Stimulated activated effector memory CD8-positive, alpha-beta T cell treated with anti-CD3 and anti-CD28 coated beads, Interleukin-12 subunit alpha, Interleukin-12 subunit beta, amount 100 ng/mL, for 72 hours (primary cell): ENCODE data around the gene TESMIN.

Experiments used
- ATAC-seq: fragments of 150-1000 bp; cut with Tn5 transposase; 2 replicates; pipeline ENCODE4 v1.10.0; 2021
- DNase-seq, 2 donors: peaks; one replicate each; pipeline ENCODE4 v3.0.0; 2021 to 2022; ENCODE audit warnings: low spot score in 2 of 2
- H3K27ac Mint-ChIP-seq: one replicate; pipeline ENCODE4 v1.8.0; 2022; ENCODE audit warnings: mild to moderate bottlenecking, mixed read lengths
- H3K36me3 Mint-ChIP-seq: one replicate; pipeline ENCODE4 v1.8.0; 2022; ENCODE audit warnings: mild to moderate bottlenecking, mixed read lengths
- H3K4me1 Mint-ChIP-seq: one replicate; pipeline ENCODE4 v1.8.0; 2022; ENCODE audit warnings: mixed read lengths
- H3K4me3 Mint-ChIP-seq: one replicate; pipeline ENCODE4 v1.8.0; 2022; ENCODE audit warnings: mild to moderate bottlenecking, mixed read lengths
- H3K9me3 Mint-ChIP-seq: one replicate; pipeline ENCODE4 v1.8.0; 2022; ENCODE audit warnings: mixed read lengths

Gene TESMIN

GRCh38 chr11:68767672-68768071, 16.4 kb upstream of the TESMIN start:
- ATAC-seq (no peak), DNase-seq (no peak)
- H3K9me3 Mint-ChIP-seq, result no peaks in the 10 kb centered on the region
- H3K4me1 Mint-ChIP-seq, result no peaks in the 10 kb centered on the region
- H3K36me3 Mint-ChIP-seq, result peaks cover 72% of the 10 kb centered on the region
- H3K4me3 Mint-ChIP-seq, result no peak overlapping the region
- H3K27ac Mint-ChIP-seq, result no peak overlapping the region

GRCh38 chr11:68766786-68767185, 15.5 kb upstream of the TESMIN start:
- H3K27ac Mint-ChIP-seq, result no peak overlapping the region
- H3K36me3 Mint-ChIP-seq, result peaks cover 72% of the 10 kb centered on the region
- H3K4me1 Mint-ChIP-seq, result no peaks in the 10 kb centered on the region
- no peak overlapping the region for H3K4me3 Mint-ChIP-seq
- DNase-seq, result no peak
- H3K9me3 Mint-ChIP-seq, result no peaks in the 10 kb centered on the region
- no peak for ATAC-seq

GRCh38 chr11:68764746-68765145, 13.4 kb upstream of the TESMIN start:
- DNase-seq, result no peak
- Mint-ChIP-seq H3K36me3 (peaks cover 64% of the 10 kb centered on the region), H3K4me1 (no peaks in the 10 kb centered on the region), H3K9me3 (no peaks in the 10 kb centered on the region), H3K27ac (no peak overlapping the region), H3K4me3 (no peak overlapping the region)
- ATAC-seq, result no peak

GRCh38 chr11:68763926-68764657, 12.8 kb upstream of the TESMIN start:
- Mint-ChIP-seq H3K9me3 (no peaks in the 10 kb centered on the region), H3K4me3 (no peak overlapping the region), H3K4me1 (no peaks in the 10 kb centered on the region), H3K36me3 (peaks cover 64% of the 10 kb centered on the region), H3K27ac (no peak overlapping the region)
- peak; percentile 16 for ATAC-seq
- no peak for DNase-seq

- Mint-ChIP-seq H3K27ac (no peak overlapping the region), H3K4me1 (no peaks in the 10 kb centered on the region), H3K9me3 (no peaks in the 10 kb centered on the region), H3K4me3 (no peak overlapping the region), H3K36me3 (peaks cover 64% of the 10 kb centered on the region)
- no peak for DNase-seq
- ATAC-seq, result no peak
Observed at GRCh38 chr11:68763181-68763721, 11.9 kb upstream of the TESMIN start.

GRCh38 chr11:68762481-68762880, 11.2 kb upstream of the TESMIN start:
- no peaks in the 10 kb centered on the region for H3K9me3 Mint-ChIP-seq
- DNase-seq (no peak), ATAC-seq (no peak)
- no peak overlapping the region for H3K4me3 Mint-ChIP-seq
- H3K27ac Mint-ChIP-seq, result no peak overlapping the region
- no peaks in the 10 kb centered on the region for H3K4me1 Mint-ChIP-seq
- peaks cover 64% of the 10 kb centered on the region for H3K36me3 Mint-ChIP-seq

- H3K4me1 Mint-ChIP-seq, result no peaks in the 10 kb centered on the region
- H3K9me3 Mint-ChIP-seq, result no peaks in the 10 kb centered on the region
- ATAC-seq, result no peak
- no peak overlapping the region for H3K27ac Mint-ChIP-seq
- H3K36me3 Mint-ChIP-seq, result peaks cover 64% of the 10 kb centered on the region
- no peak for DNase-seq
- no peak overlapping the region for H3K4me3 Mint-ChIP-seq
Observed at GRCh38 chr11:68761801-68762200, 10.5 kb upstream of the TESMIN start.

- no peaks in the 10 kb centered on the region for H3K4me1 Mint-ChIP-seq
- peaks cover 68% of the 10 kb centered on the region for H3K36me3 Mint-ChIP-seq
- DNase-seq (no peak), ATAC-seq (no peak)
- H3K27ac Mint-ChIP-seq, result no peak overlapping the region
- H3K4me3 Mint-ChIP-seq, result no peak overlapping the region
- no peaks in the 10 kb centered on the region for H3K9me3 Mint-ChIP-seq
Observed at GRCh38 chr11:68759991-68760390, 8.7 kb upstream of the TESMIN start.

- ATAC-seq (no peak), DNase-seq (no peak)
- peaks cover 60% of the 10 kb centered on the region for H3K36me3 Mint-ChIP-seq
- H3K4me1 Mint-ChIP-seq, result no peaks in the 10 kb centered on the region
- peak overlapping the region; percentile 50 for H3K27ac Mint-ChIP-seq
- no peak overlapping the region for H3K4me3 Mint-ChIP-seq
- no peaks in the 10 kb centered on the region for H3K9me3 Mint-ChIP-seq
Observed at GRCh38 chr11:68757711-68758110, 6.4 kb upstream of the TESMIN start.

- no peak for DNase-seq
- Mint-ChIP-seq H3K4me1 (peaks cover 4% of the 10 kb centered on the region), H3K27ac (no peak overlapping the region), H3K4me3 (no peak overlapping the region), H3K36me3 (peaks cover 45% of the 10 kb centered on the region), H3K9me3 (no peaks in the 10 kb centered on the region)
- ATAC-seq, result no peak
Observed at GRCh38 chr11:68756171-68756766, 4.9 kb upstream of the TESMIN start.

GRCh38 chr11:68753300-68753699, 2.0 kb upstream of the TESMIN start:
- peaks cover 24% of the 10 kb centered on the region for H3K36me3 Mint-ChIP-seq
- ATAC-seq (no peak), DNase-seq (no peak)
- H3K4me3 Mint-ChIP-seq, result no peak overlapping the region
- no peaks in the 10 kb centered on the region for H3K9me3 Mint-ChIP-seq
- H3K27ac Mint-ChIP-seq, result no peak overlapping the region
- H3K4me1 Mint-ChIP-seq, result peaks cover 11% of the 10 kb centered on the region

GRCh38 chr11:68751004-68751325, 355 bp downstream of the TESMIN start:
- Mint-ChIP-seq H3K4me1 (peaks cover 11% of the 10 kb centered on the region), H3K36me3 (peaks cover under 1% of the 10 kb centered on the region), H3K4me3 (peak overlapping the region; percentile 72), H3K9me3 (no peaks in the 10 kb centered on the region), H3K27ac (no peak overlapping the region)
- ATAC-seq (no peak), DNase-seq (no peak)

GRCh38 chr11:68750195-68751003, 921 bp downstream of the TESMIN start:
- ATAC-seq, result no peak
- peak overlapping the region; percentile 60 for H3K4me3 Mint-ChIP-seq
- H3K27ac Mint-ChIP-seq, result peak overlapping the region; percentile 41
- peaks cover 11% of the 10 kb centered on the region for H3K4me1 Mint-ChIP-seq
- DNase-seq, result peak; percentile 8 to 50
- no peaks in the 10 kb centered on the region for H3K9me3 Mint-ChIP-seq
- H3K36me3 Mint-ChIP-seq, result no peaks in the 10 kb centered on the region

GRCh38 chr11:68749229-68750123, 1.8 kb downstream of the TESMIN start:
- H3K4me3 Mint-ChIP-seq, result peak overlapping the region; percentile 60
- no peaks in the 10 kb centered on the region for H3K9me3 Mint-ChIP-seq
- H3K4me1 Mint-ChIP-seq, result peaks cover 11% of the 10 kb centered on the region
- ATAC-seq, result no peak
- no peak for DNase-seq
- peak overlapping the region; percentile 41 for H3K27ac Mint-ChIP-seq
- H3K36me3 Mint-ChIP-seq, result no peaks in the 10 kb centered on the region

GRCh38 chr11:68748061-68748460, 3.3 kb downstream of the TESMIN start:
- Mint-ChIP-seq H3K4me3 (no peak overlapping the region), H3K9me3 (no peaks in the 10 kb centered on the region), H3K36me3 (no peaks in the 10 kb centered on the region), H3K4me1 (peaks cover 11% of the 10 kb centered on the region), H3K27ac (no peak overlapping the region)
- no peak for DNase-seq
- ATAC-seq, result no peak
